NOMO-1 (cell line): ENCODE data around the gene IFIT1.
"Not testable (repeated sequence)": the region's sequence is repeated elsewhere in the genome, so short reads cannot be mapped to it uniquely, and the experiment has no call there.

Experiments used
- DNase-seq, 2 experiments: peaks; one replicate each; lab custom pipeline; 2025; ENCODE audit not compliant: unreplicated experiment in 2 of 2; lab: John Stamatoyannopoulos, UW

Gene IFIT1

GRCh38 chr10:89391907-89392756, at the start of gene IFIT1:
Gene IFIT1, plus strand, starts transcription at chr10:89392623. Its CDS starts 90 bp downstream, at chr10:89392713.
- peak; percentile 36 to 63 for DNase-seq

- no peak for DNase-seq
Observed at GRCh38 chr10:89343089-89343767, 49.2 kb upstream of the IFIT1 start.

GRCh38 chr10:89344156-89344555, 48.3 kb upstream of the IFIT1 start:
- no peak for DNase-seq

- no peak for DNase-seq
Observed at GRCh38 chr10:89345367-89346000, 46.9 kb upstream of the IFIT1 start.

- DNase-seq: peak in 1 of 2 experiments; percentile 15
Observed at GRCh38 chr10:89346405-89347254, 45.8 kb upstream of the IFIT1 start.

GRCh38 chr10:89347701-89348457, 44.5 kb upstream of the IFIT1 start:
- DNase-seq: no peak

GRCh38 chr10:89348481-89348880, 43.9 kb upstream of the IFIT1 start:
- DNase-seq: peak in 1 of 2 experiments; percentile 23

- no peak for DNase-seq
Observed at GRCh38 chr10:89348975-89349374, 43.4 kb upstream of the IFIT1 start.

- not testable (repeated sequence) for DNase-seq
Observed at GRCh38 chr10:89350631-89351315, 41.6 kb upstream of the IFIT1 start.

- no peak for DNase-seq
Observed at GRCh38 chr10:89351412-89351779, 41.0 kb upstream of the IFIT1 start.

- no peak for DNase-seq
Observed at GRCh38 chr10:89351780-89352597, 40.4 kb upstream of the IFIT1 start.

GRCh38 chr10:89352802-89353201, 39.6 kb upstream of the IFIT1 start:
- DNase-seq: no peak

GRCh38 chr10:89355394-89355931, 37.0 kb upstream of the IFIT1 start:
- DNase-seq: no peak

GRCh38 chr10:89357096-89357495, 35.3 kb upstream of the IFIT1 start:
- DNase-seq: no peak

- DNase-seq: no peak
Observed at GRCh38 chr10:89357975-89358374, 34.4 kb upstream of the IFIT1 start.

GRCh38 chr10:89360157-89360556, 32.3 kb upstream of the IFIT1 start:
- no peak for DNase-seq

GRCh38 chr10:89362929-89363328, 29.5 kb upstream of the IFIT1 start:
- DNase-seq: no peak

GRCh38 chr10:89363729-89364442, 28.5 kb upstream of the IFIT1 start:
- no peak for DNase-seq
